ENCODE results near the gene PIEZO1. TPM values are rescaled to one million over a fixed set of nuclear protein-coding genes. Genes with fewer than 3 reads are reported as not detected.

PIEZO1 gene
- total RNA-seq, 1 donor from 2014 or later: 164 TPM

GRCh38 chr16:88820385-88821025 lies 35.5 kb upstream of the PIEZO1 start:
- Histone ChIP-seq H3K4me1 (no peaks in the 10 kb centered on the region), H3K4me3 (no peak overlapping the region), H3K27me3 (ENCODE audit: low read depth) (no peaks in the 10 kb centered on the region), H3K36me3 (peaks cover 30% of the 10 kb centered on the region), H3K9me3 (no peaks in the 10 kb centered on the region), H3K27ac (no peak overlapping the region)
- DNase-seq (no peak), ATAC-seq (no peak)
- intact Hi-C loops (cut with DNase I): no loop called here
- no peak for TF ChIP-seq CTCF (IDR thresholded peaks at IDR 0.05)

GRCh38 chr16:88819126-88819525 lies 34.1 kb upstream of the PIEZO1 start:
- no peak for ATAC-seq

GRCh38 chr16:88818575-88818874 lies 33.5 kb upstream of the PIEZO1 start:
- Histone ChIP-seq H3K27ac (no peak overlapping the region), H3K4me1 (no peaks in the 10 kb centered on the region), H3K4me3 (no peak overlapping the region), H3K9me3 (no peaks in the 10 kb centered on the region), H3K36me3 (peaks cover 21% of the 10 kb centered on the region), H3K27me3 (ENCODE audit: low read depth) (no peaks in the 10 kb centered on the region)
- DNase-seq: no peak
- TF ChIP-seq CTCF (IDR thresholded peaks at IDR 0.05): no peak
- ATAC-seq: no peak
- intact Hi-C loops (cut with DNase I): no loop called here

More at GRCh38 chr16:88819126-88819525, 34.1 kb upstream of the PIEZO1 start:
- no peak for DNase-seq
- Histone ChIP-seq H3K4me1 (no peaks in the 10 kb centered on the region), H3K36me3 (peaks cover 24% of the 10 kb centered on the region), H3K27me3 (ENCODE audit: low read depth) (no peaks in the 10 kb centered on the region), H3K9me3 (no peaks in the 10 kb centered on the region), H3K27ac (no peak overlapping the region), H3K4me3 (no peak overlapping the region)
- no peak for TF ChIP-seq CTCF (IDR thresholded peaks at IDR 0.05)
- intact Hi-C loops (cut with DNase I): no loop called here

GRCh38 chr16:88817785-88818574 lies 33.0 kb upstream of the PIEZO1 start:
- ATAC-seq: no peak
- no peak overlapping the region for H3K27ac ChIP-seq
- no peaks in the 10 kb centered on the region for H3K27me3 ChIP-seq (ENCODE audit: low read depth)
- H3K4me1 ChIP-seq: peaks cover 3% of the 10 kb centered on the region
- no peaks in the 10 kb centered on the region for H3K9me3 ChIP-seq
- DNase-seq: no peak
- TF ChIP-seq CTCF (IDR thresholded peaks at IDR 0.05): no peak
- H3K36me3 ChIP-seq: peaks cover 19% of the 10 kb centered on the region
- intact Hi-C loops (cut with DNase I): no loop called here
- H3K4me3 ChIP-seq: no peak overlapping the region

GRCh38 chr16:88816736-88817535 lies 31.9 kb upstream of the PIEZO1 start:
- Histone ChIP-seq H3K36me3 (peaks cover 8% of the 10 kb centered on the region), H3K27ac (no peak overlapping the region), H3K4me1 (peaks cover 14% of the 10 kb centered on the region), H3K9me3 (no peaks in the 10 kb centered on the region), H3K4me3 (no peak overlapping the region), H3K27me3 (ENCODE audit: low read depth) (no peaks in the 10 kb centered on the region)
- intact Hi-C loops (cut with DNase I): no loop called here
- TF ChIP-seq CTCF (IDR thresholded peaks at IDR 0.05): no peak
- ATAC-seq: no peak
- DNase-seq: no peak

Measured in lower lobe of right lung (tissue), 2 donors.